GM21825 (cell line): ENCODE results near the gene RTF2.
"Not testable (repeated sequence)": the region's sequence is repeated elsewhere in the genome, so short reads cannot be mapped to it uniquely, and the experiment has no call there.

Experiments used
- ATAC-seq: cut with Tn5 transposase; IDR thresholded peaks from one replicate; pipeline ENCODE4 v1.9.1; 2021; ENCODE audit warnings: mild to moderate bottlenecking, moderate library complexity; ENCODE audit not compliant: unreplicated experiment

RTF2 gene

GRCh38 chr20:56532946-56533345 is 64.5 kb downstream of the RTF2 start, which contains the start of gene FAM209B:
TSS of gene FAM209B (plus strand) at chr20:56533246. CDS start at chr20:56533342, 96 bp downstream.
- ATAC-seq = not testable (repeated sequence)

- ATAC-seq = no peak
Measured at GRCh38 chr20:56537997-56538396, 69.6 kb downstream of the RTF2 start.

GRCh38 chr20:56540415-56540814 is 72.0 kb downstream of the RTF2 start:
- ATAC-seq = no peak

GRCh38 chr20:56542489-56543030 is 74.1 kb downstream of the RTF2 start:
- no peak for ATAC-seq

- no peak for ATAC-seq
Measured at GRCh38 chr20:56551571-56551970, 83.1 kb downstream of the RTF2 start.

GRCh38 chr20:56552911-56553629 is 84.6 kb downstream of the RTF2 start:
- ATAC-seq = no peak

GRCh38 chr20:56554869-56555268 is 86.4 kb downstream of the RTF2 start:
- peak; percentile 86 for ATAC-seq

- ATAC-seq = no peak
Measured at GRCh38 chr20:56558968-56559367, 90.5 kb downstream of the RTF2 start.

- not testable (repeated sequence) for ATAC-seq
Measured at GRCh38 chr20:56564526-56564925, 96.1 kb downstream of the RTF2 start.

- ATAC-seq = no peak
Measured at GRCh38 chr20:56565511-56565910, 97.1 kb downstream of the RTF2 start.

GRCh38 chr20:56566621-56567020 is 98.2 kb downstream of the RTF2 start:
- ATAC-seq = no peak
